ENCODE measurements around the gene PLEKHG3.

The PLEKHG3 gene

GRCh38 chr14:64766430-64767151 lies 62.4 kb downstream of the PLEKHG3 start:
- no peak for DNase-seq

DNA sequence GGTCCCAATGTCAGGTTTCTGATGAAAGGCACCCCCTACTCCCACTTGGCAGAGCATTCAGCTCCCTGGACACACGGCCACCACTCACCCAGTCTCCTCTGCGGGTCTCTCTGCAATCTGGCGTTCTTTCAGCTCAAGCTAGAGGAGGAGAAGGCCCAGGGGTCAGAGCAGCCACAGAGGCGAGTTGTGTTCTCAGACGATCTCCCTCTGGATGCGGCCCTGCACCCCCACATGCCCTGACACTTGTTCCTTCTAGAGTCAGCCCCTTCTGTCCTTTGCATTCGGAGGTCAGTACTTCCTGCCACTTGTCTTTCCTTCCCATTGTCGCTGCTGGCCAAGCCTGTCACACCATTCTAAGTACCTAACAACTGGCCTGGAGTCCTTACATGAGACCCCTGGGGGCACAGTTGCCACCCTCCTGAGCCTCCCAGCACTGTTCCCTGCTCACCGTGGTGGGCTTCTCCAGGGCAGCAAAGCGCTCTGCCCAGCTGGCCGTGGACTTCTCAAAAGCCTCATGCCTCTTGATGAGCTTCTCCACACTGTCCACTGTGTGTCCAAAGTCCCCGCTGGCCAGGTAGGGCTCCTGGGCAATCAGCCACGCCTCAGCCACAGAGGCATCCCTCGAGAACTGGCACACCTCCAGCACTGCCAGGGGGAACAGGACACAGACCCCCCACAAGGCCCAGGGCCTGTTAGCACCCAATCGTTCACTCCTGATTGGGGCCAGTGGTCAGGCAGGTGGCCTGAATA lies 63.2 kb downstream of the PLEKHG3 start:
- no peak for DNase-seq

GRCh38 chr14:64768401-64769095 lies 64.3 kb downstream of the PLEKHG3 start:
- no peak for DNase-seq

DNA sequence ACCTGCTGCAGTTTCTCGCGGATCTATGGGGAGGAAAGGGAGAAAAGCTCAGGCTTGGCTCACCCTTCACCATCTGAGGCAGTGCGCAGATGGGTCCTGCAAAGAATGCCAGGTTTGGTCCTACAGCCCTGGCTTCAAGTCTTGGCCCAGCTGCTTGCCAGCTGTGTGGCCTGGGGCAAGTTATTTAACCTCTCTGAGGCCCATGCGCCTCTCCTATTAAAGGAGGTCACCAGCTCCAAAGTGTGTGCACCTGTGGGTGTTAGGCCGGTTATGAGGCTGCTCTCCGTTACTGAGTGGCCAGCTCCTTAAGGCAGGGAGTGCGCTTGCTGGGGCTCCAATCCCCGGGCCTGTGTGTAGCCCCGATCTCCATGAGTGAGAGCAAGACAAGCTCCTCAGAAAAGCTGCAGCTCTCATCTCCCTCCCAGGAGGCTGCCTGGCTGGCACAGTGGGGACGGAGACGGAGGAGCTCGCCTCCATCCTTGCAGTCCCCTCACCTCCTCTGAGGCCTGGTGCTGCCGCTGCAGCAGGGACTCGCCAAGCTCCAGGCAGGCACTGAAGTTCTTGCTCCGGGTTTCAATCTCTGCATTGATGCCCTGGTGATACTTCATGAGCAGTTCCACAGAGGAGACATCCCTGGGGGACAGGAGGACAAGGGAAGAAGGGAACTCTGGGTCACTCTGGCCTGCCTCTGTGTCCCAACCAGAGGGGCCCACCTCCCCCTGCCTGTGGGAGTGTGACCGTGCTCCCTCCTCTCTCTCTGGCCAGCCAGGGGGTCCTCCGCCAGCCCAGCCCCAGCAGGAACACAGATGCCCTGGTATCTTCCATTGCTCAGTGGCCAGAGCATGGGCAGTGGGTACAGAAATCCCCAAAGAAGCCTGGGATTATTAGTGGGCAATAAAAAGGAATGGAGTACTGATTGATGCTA lies 65.1 kb downstream of the PLEKHG3 start:
- DNase-seq: no peak

DNA sequence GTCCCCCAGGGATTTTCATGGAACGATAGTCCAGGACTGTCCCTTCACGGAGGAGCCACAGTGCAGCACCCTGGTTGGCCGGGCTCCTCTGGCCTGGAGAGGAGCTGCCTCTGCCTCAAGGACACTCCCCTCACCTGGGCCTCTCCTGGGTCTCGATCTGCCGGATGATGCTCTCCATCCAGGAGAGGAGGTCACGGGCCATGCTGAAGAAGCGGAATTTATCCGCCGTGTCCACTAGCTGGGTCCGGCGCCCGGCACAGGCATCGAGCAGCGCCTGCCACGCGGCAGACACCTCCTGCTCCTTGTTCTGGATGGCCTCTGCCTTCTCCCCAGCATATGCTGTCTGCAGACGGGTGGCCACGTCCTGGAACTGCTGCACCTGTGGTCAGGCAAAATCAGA lies 66.5 kb downstream of the PLEKHG3 start:
- DNase-seq: no peak

- no peak for DNase-seq
These were observed 66.9 kb downstream of the PLEKHG3 start for GRCh38 chr14:64771161-64771560.

GRCh38 chr14:64772397-64772950 lies 68.2 kb downstream of the PLEKHG3 start:
- DNase-seq: no peak

- DNase-seq: no peak
These were observed 68.8 kb downstream of the PLEKHG3 start for GRCh38 chr14:64773046-64773445.

GRCh38 chr14:64773577-64773976 lies 69.4 kb downstream of the PLEKHG3 start:
- no peak for DNase-seq

GRCh38 chr14:64774272-64774671 lies 70.0 kb downstream of the PLEKHG3 start:
- no peak for DNase-seq

DNA sequence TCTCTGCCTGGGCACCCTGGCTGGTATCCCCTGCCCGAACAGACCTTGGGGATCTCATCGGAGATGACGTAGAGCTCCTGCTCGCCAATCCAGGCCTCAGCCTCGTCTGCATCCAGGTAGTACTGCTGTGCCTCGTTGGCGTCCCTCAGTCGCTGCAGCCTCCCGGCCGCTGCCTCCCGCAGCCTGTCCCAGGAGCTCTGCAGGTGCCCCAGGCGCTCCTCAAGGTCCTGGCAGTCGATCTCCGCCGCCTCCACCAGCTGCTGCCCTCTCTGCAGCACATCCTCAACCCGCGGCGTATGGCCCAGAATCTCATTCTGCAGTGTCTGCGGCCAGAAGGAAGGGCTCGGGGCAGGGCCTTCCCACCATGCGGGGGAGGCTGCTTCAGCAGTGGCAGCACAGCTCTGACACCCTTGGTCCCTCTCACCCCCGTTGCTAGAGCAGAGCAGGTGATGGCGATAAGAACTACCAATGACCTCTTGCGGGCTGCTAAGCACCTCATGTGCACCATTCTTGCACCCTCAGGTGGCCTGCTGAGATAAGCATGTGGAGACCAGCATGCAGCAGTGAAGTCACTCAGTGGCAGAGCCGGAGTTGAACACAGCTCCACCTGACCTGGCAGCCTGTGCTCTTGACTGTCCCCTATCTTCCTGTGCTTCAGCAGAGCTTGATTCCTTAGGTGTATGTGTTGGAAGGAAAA lies 71.0 kb downstream of the PLEKHG3 start:
- no peak for DNase-seq

DNA sequence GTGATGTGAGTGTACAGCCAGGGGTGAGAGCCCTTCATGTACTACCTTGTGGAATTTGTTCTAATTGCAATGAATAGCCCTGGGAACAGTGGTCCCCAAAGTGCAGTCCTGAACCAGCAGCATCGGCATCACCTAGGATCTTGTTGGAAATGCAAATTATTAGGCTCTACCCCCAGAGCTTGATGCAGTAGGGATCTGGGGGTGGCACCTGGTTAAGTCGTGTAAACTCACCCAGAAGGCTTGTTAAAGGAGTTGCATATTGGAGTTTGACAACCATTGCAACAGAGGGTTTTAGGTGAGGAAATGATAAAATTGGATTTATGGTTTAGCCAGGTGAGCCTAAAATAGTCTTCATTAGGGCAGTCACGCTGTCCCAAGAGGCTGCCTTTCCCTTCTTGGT lies 73.2 kb downstream of the PLEKHG3 start:
- no peak for DNase-seq

DNA sequence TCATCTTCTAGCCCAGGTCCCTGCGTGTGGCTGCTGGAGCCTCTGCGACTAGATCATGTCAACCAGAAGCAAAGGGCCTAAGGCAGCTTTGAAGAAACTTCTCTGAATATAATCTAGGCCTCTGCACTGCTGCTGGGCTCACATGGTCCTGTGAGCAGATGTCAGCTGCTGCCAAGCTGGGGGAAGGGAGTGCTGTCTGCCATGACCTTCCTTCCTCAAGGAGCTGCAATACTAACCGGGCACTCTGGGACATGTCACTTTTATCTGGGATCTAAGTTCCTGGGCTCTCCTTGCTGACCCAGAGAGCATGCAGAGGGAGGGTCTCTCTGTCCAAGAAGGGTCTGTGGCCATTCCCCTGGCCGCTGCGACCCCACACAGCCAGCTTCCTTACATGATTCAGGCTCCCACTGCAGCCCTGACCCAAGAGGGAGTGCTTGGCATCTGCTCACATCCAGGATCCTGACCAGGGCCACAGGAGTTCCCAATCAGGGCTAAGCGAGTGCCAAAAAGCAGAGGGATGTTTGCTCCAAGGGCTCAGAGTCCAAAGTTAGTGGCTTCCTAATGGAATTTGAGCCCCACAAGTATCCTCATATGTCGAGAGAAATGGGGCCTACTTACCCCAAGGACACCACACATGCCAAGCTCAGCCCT lies 74.0 kb downstream of the PLEKHG3 start:
- DNase-seq: no peak

DNA sequence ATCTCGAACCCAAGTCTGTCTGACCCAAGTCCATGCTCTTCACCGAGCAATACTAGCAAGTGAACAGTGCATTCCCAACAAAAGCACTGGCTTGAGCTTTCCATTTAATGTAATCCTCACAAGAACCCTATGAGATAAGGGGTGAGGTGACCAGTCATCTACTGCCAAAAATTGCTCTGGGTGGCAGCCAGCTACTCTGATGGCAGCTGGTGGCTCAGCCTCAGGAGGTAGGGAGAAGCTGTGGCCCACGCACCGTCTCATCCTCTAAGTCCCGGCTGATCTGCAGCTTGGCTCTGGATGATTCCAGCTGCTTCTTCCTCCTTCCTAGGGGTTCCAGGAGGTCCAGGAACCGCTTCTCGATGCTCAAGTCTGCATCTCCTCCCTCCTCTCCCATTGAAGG lies 75.2 kb downstream of the PLEKHG3 start:
- no peak for DNase-seq

DNA sequence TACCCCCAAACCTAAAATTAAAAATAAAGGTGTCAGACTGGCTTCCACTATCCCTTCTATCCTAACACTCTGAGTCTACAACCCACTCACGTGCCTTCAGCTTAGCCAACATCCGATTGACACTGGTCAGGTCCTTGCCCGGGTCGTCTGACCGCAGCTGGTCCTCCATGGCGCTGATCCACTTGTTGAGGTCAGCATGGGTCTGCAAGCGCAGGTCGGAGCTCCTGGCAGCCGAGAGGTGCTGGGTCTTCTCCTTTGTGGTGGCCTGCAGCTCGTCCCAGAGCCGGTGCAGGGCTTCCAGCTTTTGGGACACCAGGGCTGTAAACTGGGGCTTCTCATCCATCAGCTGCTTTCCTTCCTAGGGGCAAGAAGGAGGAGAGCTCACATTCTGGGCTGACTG lies 78.0 kb downstream of the PLEKHG3 start:
- no peak for DNase-seq

- no peak for DNase-seq
These were observed 79.8 kb downstream of the PLEKHG3 start for GRCh38 chr14:64784006-64784405.

DNA sequence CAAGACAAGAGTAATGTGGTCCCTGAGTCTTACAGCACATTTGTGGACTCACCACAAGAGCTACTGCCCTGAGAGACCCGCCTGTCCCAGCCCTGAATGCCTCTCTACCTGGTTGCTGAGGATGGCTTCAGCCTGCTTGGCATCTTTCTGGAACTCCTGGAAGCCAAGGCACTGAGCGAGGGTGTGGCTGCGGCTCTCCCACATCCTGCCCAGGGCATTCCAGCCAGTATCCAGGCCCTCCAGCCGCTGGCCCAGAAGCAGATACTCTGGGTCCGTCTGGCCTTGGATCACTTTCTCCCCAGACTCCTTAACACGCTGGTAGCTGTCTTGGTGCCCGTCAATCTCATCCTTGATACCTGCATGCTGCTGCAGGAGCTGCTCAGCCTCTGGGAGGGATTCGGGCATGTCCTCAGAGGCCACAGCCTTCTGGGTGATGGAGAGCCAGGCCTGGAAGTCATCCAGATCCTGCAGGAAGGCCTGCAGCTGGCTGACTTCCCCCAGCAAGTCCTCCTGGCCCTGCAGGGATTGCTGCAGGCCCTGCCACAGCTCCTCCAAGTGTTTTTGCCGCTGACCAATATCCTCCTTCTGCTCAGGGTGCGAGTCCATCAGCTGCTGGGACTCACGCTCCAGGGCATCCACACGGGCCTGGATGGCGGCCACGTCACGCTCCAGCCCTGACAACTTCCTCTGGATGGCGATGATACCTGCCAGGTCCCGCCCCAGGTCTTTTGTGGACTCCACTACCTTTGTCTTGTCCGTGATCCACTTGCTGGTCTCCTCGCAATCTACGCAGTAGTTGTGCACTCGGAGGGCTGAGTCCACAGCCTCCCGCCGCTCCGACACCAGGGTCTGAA lies 82.3 kb downstream of the PLEKHG3 start:
- DNase-seq: no peak

DNA sequence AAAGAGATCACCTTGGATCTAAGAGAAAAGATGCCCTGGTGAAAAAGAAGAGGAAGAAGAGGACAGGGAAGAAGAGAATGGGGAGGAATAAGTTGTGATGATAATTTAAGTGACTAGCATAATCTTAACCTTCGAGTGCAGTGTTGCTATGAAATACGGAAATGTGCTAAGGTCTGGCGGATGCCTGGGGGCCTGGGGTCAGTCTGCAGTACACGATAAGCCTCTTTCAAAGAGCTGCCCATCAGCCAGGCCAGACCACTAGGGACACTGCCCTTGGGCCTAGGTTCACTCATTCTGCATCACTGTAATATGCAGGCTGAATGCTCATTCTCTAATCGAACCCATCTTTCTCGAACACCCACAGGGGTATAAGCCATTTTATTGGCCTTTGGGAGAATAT lies 83.4 kb downstream of the PLEKHG3 start:
- DNase-seq: no peak

- DNase-seq: peak; percentile 40
These were observed 84.5 kb downstream of the PLEKHG3 start for GRCh38 chr14:64788706-64789105.

DNA sequence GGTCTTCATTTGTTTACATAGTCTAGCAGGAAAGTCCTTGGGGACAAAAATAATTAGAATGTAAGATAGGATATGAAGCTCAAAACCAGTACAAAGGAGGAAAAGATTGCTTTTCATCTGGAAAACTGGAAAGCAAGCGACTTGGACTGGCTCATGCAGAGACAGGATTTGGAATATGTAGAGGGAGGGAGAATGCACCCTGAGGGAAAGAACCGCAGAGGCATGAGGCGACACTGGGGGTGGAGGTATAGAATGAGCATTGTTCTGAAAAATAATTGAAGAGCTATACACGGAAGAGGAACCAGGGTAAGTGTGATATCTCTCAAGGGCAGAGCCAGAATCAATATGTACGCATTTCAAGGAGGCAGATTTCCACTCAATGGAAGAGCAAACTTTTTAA lies 85.5 kb downstream of the PLEKHG3 start:
- DNase-seq: no peak
